Muscle layer of duodenum (tissue), 2 donors: ENCODE data around the gene SLC7A11.

ENCODE experiments used
- H3K27ac ChIP-seq: one replicate; pipeline ENCODE4 v1.7.0; 2013; ENCODE audit warnings: mild to moderate bottlenecking, low read length
- H3K27me3 ChIP-seq: one replicate; pipeline ENCODE4 v1.7.0; 2013; ENCODE audit warnings: low read depth, mild to moderate bottlenecking, control low read depth, low read length
- H3K36me3 ChIP-seq, 2 donors: one replicate each; pipeline ENCODE4 v1.7.0; 2013; ENCODE audit warnings: low read length in 2 of 2, control low read depth in 1 of 2, mild to moderate bottlenecking in 1 of 2; ENCODE audit not compliant: insufficient read depth in 2 of 2, control insufficient read depth in 1 of 2
- H3K4me1 ChIP-seq, 2 donors: one replicate each; pipeline ENCODE4 v1.7.0; 2013; ENCODE audit warnings: low read length in 2 of 2, mild to moderate bottlenecking in 2 of 2, control low read depth in 1 of 2, moderate library complexity in 1 of 2; ENCODE audit not compliant: insufficient read depth in 2 of 2, control insufficient read depth in 1 of 2
- H3K4me3 ChIP-seq, 2 donors: one replicate each; pipeline ENCODE4 v1.7.0; 2013; ENCODE audit warnings: low read length in 2 of 2, low read depth in 1 of 2, mild to moderate bottlenecking in 1 of 2
- H3K9me3 ChIP-seq, 2 donors: one replicate each; pipeline ENCODE4 v1.7.0; 2013; ENCODE audit warnings: low read length in 2 of 2, control low read depth in 1 of 2, mild to moderate bottlenecking in 1 of 2; ENCODE audit not compliant: control insufficient read depth in 1 of 2
- donor health status: healthy.

Gene SLC7A11

GRCh38 chr4:138262469-138262868, 20.3 kb upstream of the SLC7A11 start:
- Histone ChIP-seq H3K9me3 (no peaks in the 10 kb centered on the region), H3K36me3 (no peaks in the 10 kb centered on the region), H3K27me3 (no peaks in the 10 kb centered on the region), H3K27ac (no peak overlapping the region), H3K4me1 (no peaks in the 10 kb centered on the region), H3K4me3 (no peak overlapping the region)

- Histone ChIP-seq H3K4me1 (no peaks in the 10 kb centered on the region), H3K4me3 (no peak overlapping the region), H3K27me3 (no peaks in the 10 kb centered on the region), H3K36me3 (no peaks in the 10 kb centered on the region), H3K27ac (no peak overlapping the region), H3K9me3 (no peaks in the 10 kb centered on the region)
Measured at GRCh38 chr4:138262030-138262429, 19.9 kb upstream of the SLC7A11 start.

- no peaks in the 10 kb centered on the region for H3K4me1 ChIP-seq
- no peaks in the 10 kb centered on the region for H3K36me3 ChIP-seq
- no peak overlapping the region for H3K4me3 ChIP-seq
- no peaks in the 10 kb centered on the region for H3K27me3 ChIP-seq
- H3K9me3 ChIP-seq: no peaks in the 10 kb centered on the region
- H3K27ac ChIP-seq: no peak overlapping the region
Measured at GRCh38 chr4:138259824-138260223, 17.7 kb upstream of the SLC7A11 start.

- Histone ChIP-seq H3K36me3 (no peaks in the 10 kb centered on the region), H3K4me3 (no peak overlapping the region), H3K9me3 (no peaks in the 10 kb centered on the region), H3K4me1 (no peaks in the 10 kb centered on the region), H3K27me3 (no peaks in the 10 kb centered on the region), H3K27ac (no peak overlapping the region)
Measured at GRCh38 chr4:138259271-138259670, 17.1 kb upstream of the SLC7A11 start.

- H3K4me1 ChIP-seq: no peaks in the 10 kb centered on the region
- no peaks in the 10 kb centered on the region for H3K9me3 ChIP-seq
- H3K36me3 ChIP-seq: no peaks in the 10 kb centered on the region
- no peak overlapping the region for H3K27ac ChIP-seq
- no peaks in the 10 kb centered on the region for H3K27me3 ChIP-seq
- no peak overlapping the region for H3K4me3 ChIP-seq
Measured at GRCh38 chr4:138256608-138257007, 14.5 kb upstream of the SLC7A11 start.

- no peaks in the 10 kb centered on the region for H3K4me1 ChIP-seq
- no peaks in the 10 kb centered on the region for H3K27me3 ChIP-seq
- no peak overlapping the region for H3K4me3 ChIP-seq
- no peak overlapping the region for H3K27ac ChIP-seq
- no peaks in the 10 kb centered on the region for H3K36me3 ChIP-seq
- H3K9me3 ChIP-seq: no peaks in the 10 kb centered on the region
Measured at GRCh38 chr4:138255917-138256597, 13.9 kb upstream of the SLC7A11 start.

- no peaks in the 10 kb centered on the region for H3K27me3 ChIP-seq
- H3K36me3 ChIP-seq: no peaks in the 10 kb centered on the region
- H3K27ac ChIP-seq: no peak overlapping the region
- H3K9me3 ChIP-seq: no peaks in the 10 kb centered on the region
- H3K4me3 ChIP-seq: no peak overlapping the region
- H3K4me1 ChIP-seq: no peaks in the 10 kb centered on the region
Measured at GRCh38 chr4:138252551-138252950, 10.4 kb upstream of the SLC7A11 start.

GRCh38 chr4:138251938-138252337, 9.8 kb upstream of the SLC7A11 start:
- no peaks in the 10 kb centered on the region for H3K4me1 ChIP-seq
- H3K4me3 ChIP-seq: no peak overlapping the region
- H3K27me3 ChIP-seq: no peaks in the 10 kb centered on the region
- no peaks in the 10 kb centered on the region for H3K9me3 ChIP-seq
- H3K27ac ChIP-seq: no peak overlapping the region
- no peaks in the 10 kb centered on the region for H3K36me3 ChIP-seq

GRCh38 chr4:138249132-138249531, 7.0 kb upstream of the SLC7A11 start:
- no peaks in the 10 kb centered on the region for H3K27me3 ChIP-seq
- no peaks in the 10 kb centered on the region for H3K4me1 ChIP-seq
- H3K9me3 ChIP-seq: no peaks in the 10 kb centered on the region
- no peaks in the 10 kb centered on the region for H3K36me3 ChIP-seq
- no peak overlapping the region for H3K4me3 ChIP-seq
- no peak overlapping the region for H3K27ac ChIP-seq

- no peaks in the 10 kb centered on the region for H3K9me3 ChIP-seq
- H3K4me3 ChIP-seq: no peak overlapping the region
- no peaks in the 10 kb centered on the region for H3K4me1 ChIP-seq
- H3K36me3 ChIP-seq: no peaks in the 10 kb centered on the region
- no peak overlapping the region for H3K27ac ChIP-seq
- H3K27me3 ChIP-seq: no peaks in the 10 kb centered on the region
Measured at GRCh38 chr4:138248058-138248457, 5.9 kb upstream of the SLC7A11 start.

- no peaks in the 10 kb centered on the region for H3K4me1 ChIP-seq
- H3K27me3 ChIP-seq: no peaks in the 10 kb centered on the region
- H3K4me3 ChIP-seq: no peak overlapping the region
- H3K36me3 ChIP-seq: no peaks in the 10 kb centered on the region
- H3K27ac ChIP-seq: no peak overlapping the region
- H3K9me3 ChIP-seq: no peaks in the 10 kb centered on the region
Measured at GRCh38 chr4:138247643-138248042, 5.5 kb upstream of the SLC7A11 start.

GRCh38 chr4:138243369-138243768, 1.2 kb upstream of the SLC7A11 start:
- H3K27ac ChIP-seq: no peak overlapping the region
- H3K27me3 ChIP-seq: no peaks in the 10 kb centered on the region
- H3K36me3 ChIP-seq: no peaks in the 10 kb centered on the region
- peaks cover 0 to 4% of the 10 kb centered on the region in 2 donors for H3K4me1 ChIP-seq
- H3K4me3 ChIP-seq: no peak overlapping the region
- H3K9me3 ChIP-seq: no peaks in the 10 kb centered on the region
